Stimulated activated CD4-positive, alpha-beta T cell treated with anti-CD3 and anti-CD28 coated beads, Interleukin-2, amount 100 ng/mL, for 24 hours (primary cell): ENCODE data around the gene SUGP1.

ENCODE experiments used
- DNase-seq, 2 donors: peaks; one replicate each; pipeline ENCODE4 v3.0.0-alpha.2; 2020

The SUGP1 gene

GRCh38 chr19:19341026-19341425 is 20.7 kb upstream of the SUGP1 start:
- no peak for DNase-seq

- no peak for DNase-seq
Measured at GRCh38 chr19:19338082-19338481, 17.8 kb upstream of the SUGP1 start.

- no peak for DNase-seq
Measured at GRCh38 chr19:19337120-19337519, 16.8 kb upstream of the SUGP1 start.

GRCh38 chr19:19336597-19336996 is 16.3 kb upstream of the SUGP1 start:
- DNase-seq, result no peak

GRCh38 chr19:19335408-19336158 is 15.3 kb upstream of the SUGP1 start:
- DNase-seq, result no peak

- no peak for DNase-seq
Measured at GRCh38 chr19:19334989-19335344, 14.7 kb upstream of the SUGP1 start.

GRCh38 chr19:19334063-19334988 is 14.0 kb upstream of the SUGP1 start:
- no peak for DNase-seq

- DNase-seq, result no peak
Measured at GRCh38 chr19:19329126-19329525, 8.8 kb upstream of the SUGP1 start.

GRCh38 chr19:19327672-19328071 is 7.4 kb upstream of the SUGP1 start:
- DNase-seq, result no peak

- no peak for DNase-seq
Measured at GRCh38 chr19:19324059-19324770, 3.9 kb upstream of the SUGP1 start.

GRCh38 chr19:19321141-19321577 is 850 bp upstream of the SUGP1 start:
- DNase-seq, result no peak

- DNase-seq, result no peak
Measured at GRCh38 chr19:19319732-19320360, 463 bp downstream of the SUGP1 start.

GRCh38 chr19:19316082-19316481 is 4.2 kb downstream of the SUGP1 start:
- DNase-seq, result no peak

GRCh38 chr19:19315444-19315843 is 4.9 kb downstream of the SUGP1 start:
- no peak for DNase-seq

GRCh38 chr19:19308373-19308772 is 11.9 kb downstream of the SUGP1 start:
- no peak for DNase-seq

GRCh38 chr19:19306191-19306590 is 14.1 kb downstream of the SUGP1 start:
- DNase-seq, result no peak

GRCh38 chr19:19305696-19306095 is 14.6 kb downstream of the SUGP1 start:
- DNase-seq, result no peak

- no peak for DNase-seq
Measured at GRCh38 chr19:19305066-19305465, 15.2 kb downstream of the SUGP1 start.

- no peak for DNase-seq
Measured at GRCh38 chr19:19304186-19304965, 15.9 kb downstream of the SUGP1 start.

- no peak for DNase-seq
Measured at GRCh38 chr19:19303411-19303810, 16.9 kb downstream of the SUGP1 start.

- DNase-seq, result no peak
Measured at GRCh38 chr19:19300613-19301012, 19.7 kb downstream of the SUGP1 start.

- DNase-seq, result no peak
Measured at GRCh38 chr19:19297759-19298158, 22.6 kb downstream of the SUGP1 start.
